SK-N-SH (cell line): Measurements from ENCODE around the gene HEPACAM. TPM values are rescaled to one million over a fixed set of nuclear protein-coding genes. Genes with fewer than 3 reads are reported as not detected.

Experiments used
- CTCF ChIA-PET: fragments of 300-600, 350-600 bp; formaldehyde crosslinking; extraction: SDS; loops from one replicate; lab custom pipeline; 2021; lab: Yijun Ruan, JAX
- POLR2A ChIA-PET: fragments of 350-600 bp; sonication (Branson Sonifier 250); formaldehyde crosslinking; extraction: SDS; loops from one replicate; lab custom pipeline; 2020; ENCODE audit warnings: antibody characterized with exemption, inconsistent platforms; lab: Yijun Ruan, JAX
- DNase-seq: peaks from one replicate; pipeline ENCODE4 v3.0.0; 2012
- H2AFZ ChIP-seq: fragments of 200-600 bp; sonication (generic); 2 replicates; pipeline ENCODE4 v1.8.1; 2016; ENCODE audit warnings: antibody characterized with exemption, mild to moderate bottlenecking, low read depth
- H3F3A ChIP-seq: fragments of 200-600 bp; sonication (generic); replicated peaks from 2 replicates; pipeline ENCODE3; 2016; ENCODE audit warnings: antibody characterized with exemption, mild to moderate bottlenecking; ENCODE audit not compliant: insufficient read depth
- H3K27ac ChIP-seq, 2 experiments: fragments of 200-500 bp in 1 of 2; fragments of 200-600 bp in 1 of 2; sonication (Bioruptor generic) in 1 of 2; sonication (generic), shearing (Covaris generic) in 1 of 2; 2 replicates each; pipeline versions ENCODE4 v1.5.1 to v1.6.1; 2014 to 2016; ENCODE audit warnings: low read depth in 2 of 2, inconsistent platforms in 1 of 2, low read length in 1 of 2, mild to moderate bottlenecking in 1 of 2, mixed read lengths in 1 of 2
- H3K27me3 ChIP-seq: fragments of 200-600 bp; sonication (generic), shearing (Covaris generic); 2 replicates; pipeline ENCODE4 v1.6.1; 2016; ENCODE audit warnings: mixed run types; ENCODE audit not compliant: insufficient read depth
- H3K36me3 ChIP-seq, 2 experiments: fragments of 200-500 bp in 1 of 2; fragments of 200-600 bp in 1 of 2; sonication (Bioruptor generic) in 1 of 2; sonication (generic) in 1 of 2; replicated peaks in 1 of 2; 2 replicates each; pipeline versions ENCODE3 to v1.5.1; 2014 to 2016; ENCODE audit warnings: low read length in 1 of 2, mild to moderate bottlenecking in 1 of 2; ENCODE audit not compliant: insufficient read depth in 2 of 2, control insufficient read depth in 1 of 2
- H3K4me1 ChIP-seq, 2 experiments: fragments of 200-500 bp in 1 of 2; fragments of 200-600 bp in 1 of 2; sonication (Bioruptor generic) in 1 of 2; sonication (generic), shearing (Covaris generic) in 1 of 2; 2 replicates each; pipeline versions ENCODE4 v1.5.1 to v1.6.1; 2014 to 2016; ENCODE audit warnings: low read depth in 1 of 2, low read length in 1 of 2, mixed run types in 1 of 2; ENCODE audit not compliant: insufficient read depth in 2 of 2, control insufficient read depth in 1 of 2
- H3K4me2 ChIP-seq: fragments of 200-600 bp; sonication (generic), shearing (Covaris generic); 2 replicates; pipeline ENCODE4 v1.6.1; 2017; ENCODE audit warnings: mixed run types
- H3K4me3 ChIP-seq, 2 experiments: fragments of 200-500 bp in 1 of 2; fragments of 200-600 bp in 1 of 2; sonication (Bioruptor generic) in 1 of 2; sonication (generic), shearing (Covaris generic) in 1 of 2; 2 replicates each; pipeline versions ENCODE4 v1.5.1 to v1.8.1; 2014 to 2016; ENCODE audit warnings: low read depth in 2 of 2, inconsistent platforms in 1 of 2, low read length in 1 of 2, mild to moderate bottlenecking in 1 of 2, mixed read lengths in 1 of 2, moderate library complexity in 1 of 2
- H3K79me2 ChIP-seq: fragments of 200-600 bp; sonication (generic); 2 replicates; pipeline ENCODE4 v1.8.1; 2017; ENCODE audit warnings: mild to moderate bottlenecking; ENCODE audit not compliant: insufficient read depth
- H3K9ac ChIP-seq: fragments of 200-600 bp; sonication (generic); 2 replicates; pipeline ENCODE4 v1.6.1; 2017; ENCODE audit warnings: mixed run types
- H3K9me2 ChIP-seq: fragments of 200-600 bp; sonication (generic); 2 replicates; pipeline ENCODE4 v1.6.1; 2017; ENCODE audit warnings: mixed run types
- H3K9me3 ChIP-seq: fragments of 200-600 bp; sonication (generic); 2 replicates; pipeline ENCODE4 v1.6.1; 2017; ENCODE audit warnings: mixed run types, mild to moderate bottlenecking, moderate library complexity
- H4K20me1 ChIP-seq: fragments of 200-600 bp; sonication (generic); 2 replicates; pipeline ENCODE4 v1.6.1; 2017; ENCODE audit warnings: mild to moderate bottlenecking, mixed run types; ENCODE audit not compliant: insufficient read depth
- CHD2 ChIP-seq: fragments of 150-350 bp; IDR thresholded peaks from 2 replicates; pipeline ENCODE4 v1.6.1; 2018; ENCODE audit warnings: low read length; ENCODE audit not compliant: partially characterized antibody
- ELF1 ChIP-seq: IDR thresholded peaks from 2 replicates; pipeline ENCODE4 v1.4.0; 2012
- FOSL2 ChIP-seq: IDR thresholded peaks from 2 replicates; pipeline ENCODE4 v1.4.0; 2012; ENCODE audit warnings: low read depth, mild to moderate bottlenecking, moderate library complexity, borderline replicate concordance
- NFIC ChIP-seq: IDR thresholded peaks from 2 replicates; pipeline ENCODE4 v1.4.0; 2012; ENCODE audit warnings: borderline replicate concordance
- NRF1 ChIP-seq: IDR thresholded peaks from 2 replicates; pipeline ENCODE4 v1.6.1; 2012; ENCODE audit warnings: low read depth, mild to moderate bottlenecking, low read length
- REST ChIP-seq: IDR thresholded peaks from 2 replicates; pipeline ENCODE4 v1.6.1; 2012; ENCODE audit warnings: mild to moderate bottlenecking, low read depth, low read length, moderate library complexity
- RFX5 ChIP-seq: IDR thresholded peaks from 2 replicates; pipeline ENCODE4 v1.6.1; 2012; ENCODE audit warnings: mild to moderate bottlenecking, improper control_type of control experiment, low read length
- TCF12 ChIP-seq: IDR thresholded peaks from 2 replicates; pipeline ENCODE4 v1.4.0; 2012
- USF1 ChIP-seq: IDR thresholded peaks from 2 replicates; pipeline ENCODE4 v1.4.0; 2012; ENCODE audit warnings: low read depth, borderline replicate concordance
- ZBTB33 ChIP-seq: IDR thresholded peaks from 2 replicates; pipeline ENCODE4 v1.4.0; 2012; ENCODE audit warnings: low read depth, borderline replicate concordance
- polyA plus RNA-seq, 3 experiments: library from polyadenylated mRNA; depleted of rRNA; stranded (reverse); fragments of >200 nt; gene quantifications; 2 replicates each; pipeline ENCODE4 v1.2.3, GENCODE V29; 2012
- TF ChIP-seq, protein P1 (sequence below): fragments of 200-600 bp; sonication (generic); IDR thresholded peaks from 2 replicates; pipeline ENCODE4 v1.6.1; 2017; ENCODE audit warnings: antibody characterized with exemption, mild to moderate bottlenecking, moderate library complexity
- TF ChIP-seq, protein P2 (sequence below): fragments of 150-350 bp; IDR thresholded peaks from 2 replicates; pipeline ENCODE4 v1.6.1; 2016; ENCODE audit warnings: mild to moderate bottlenecking, low read depth, low read length

The HEPACAM gene
- polyA plus RNA-seq, 1 of the 3 experiments (the other 2 are of a cell fraction) = not detected

GRCh38 chr11:124955035-124955434, 19.2 kb upstream of the HEPACAM start:
- no peaks in the 10 kb centered on the region for H3F3A ChIP-seq
- peak overlapping the region; percentile 84 to 86; a peak in 2 of 4 replicates for H3K4me3 ChIP-seq
- H3K4me2 ChIP-seq = peak overlapping the region; percentile 82
- peaks cover 5% of the 10 kb centered on the region; the same call in 1 of the 2 replicates for H3K79me2 ChIP-seq
- no peak overlapping the region for H3K27ac ChIP-seq
- CTCF ChIA-PET = interaction anchor here (1.2 to 2.7 kb wide), 3 partner anchors 20 to 88 kb away, joined by 4 to 16 read pairs (median 4); partner anchors contain the start of gene HEPACAM
- H3K27me3 ChIP-seq = no peaks in the 10 kb centered on the region
- H3K9me2 ChIP-seq = no peaks in the 10 kb centered on the region
- no peak for DNase-seq
- no peaks in the 10 kb centered on the region for H4K20me1 ChIP-seq
- no peaks in the 10 kb centered on the region for H3K9me3 ChIP-seq
- POLR2A ChIA-PET = interaction anchor here (2.3 kb wide), 1 partner anchor 79 kb away, joined by 15 read pairs; no protein-coding TSS in a partner anchor
- H2AFZ ChIP-seq = peak overlapping the region; percentile 99; the same call in 1 of the 2 replicates
- H3K9ac ChIP-seq = no peak overlapping the region
- H3K4me1 ChIP-seq = peaks cover 6 to 7% of the 10 kb centered on the region in 2 experiments; a peak in 3 of 4 replicates
- TF ChIP-seq FOSL2 = no peak
- no peak for TF ChIP-seq NFIC
- no peak for TF ChIP-seq REST
- TF ChIP-seq, protein P1, sequence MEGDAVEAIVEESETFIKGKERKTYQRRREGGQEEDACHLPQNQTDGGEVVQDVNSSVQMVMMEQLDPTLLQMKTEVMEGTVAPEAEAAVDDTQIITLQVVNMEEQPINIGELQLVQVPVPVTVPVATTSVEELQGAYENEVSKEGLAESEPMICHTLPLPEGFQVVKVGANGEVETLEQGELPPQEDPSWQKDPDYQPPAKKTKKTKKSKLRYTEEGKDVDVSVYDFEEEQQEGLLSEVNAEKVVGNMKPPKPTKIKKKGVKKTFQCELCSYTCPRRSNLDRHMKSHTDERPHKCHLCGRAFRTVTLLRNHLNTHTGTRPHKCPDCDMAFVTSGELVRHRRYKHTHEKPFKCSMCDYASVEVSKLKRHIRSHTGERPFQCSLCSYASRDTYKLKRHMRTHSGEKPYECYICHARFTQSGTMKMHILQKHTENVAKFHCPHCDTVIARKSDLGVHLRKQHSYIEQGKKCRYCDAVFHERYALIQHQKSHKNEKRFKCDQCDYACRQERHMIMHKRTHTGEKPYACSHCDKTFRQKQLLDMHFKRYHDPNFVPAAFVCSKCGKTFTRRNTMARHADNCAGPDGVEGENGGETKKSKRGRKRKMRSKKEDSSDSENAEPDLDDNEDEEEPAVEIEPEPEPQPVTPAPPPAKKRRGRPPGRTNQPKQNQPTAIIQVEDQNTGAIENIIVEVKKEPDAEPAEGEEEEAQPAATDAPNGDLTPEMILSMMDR = no peak
- TF ChIP-seq USF1 = no peak
- no peak for TF ChIP-seq TCF12
- TF ChIP-seq ZBTB33 = no peak
- TF ChIP-seq RFX5 = no peak
- no peak for TF ChIP-seq ELF1
- no peak for TF ChIP-seq NRF1
- no peak for TF ChIP-seq CHD2
- TF ChIP-seq, protein P2, sequence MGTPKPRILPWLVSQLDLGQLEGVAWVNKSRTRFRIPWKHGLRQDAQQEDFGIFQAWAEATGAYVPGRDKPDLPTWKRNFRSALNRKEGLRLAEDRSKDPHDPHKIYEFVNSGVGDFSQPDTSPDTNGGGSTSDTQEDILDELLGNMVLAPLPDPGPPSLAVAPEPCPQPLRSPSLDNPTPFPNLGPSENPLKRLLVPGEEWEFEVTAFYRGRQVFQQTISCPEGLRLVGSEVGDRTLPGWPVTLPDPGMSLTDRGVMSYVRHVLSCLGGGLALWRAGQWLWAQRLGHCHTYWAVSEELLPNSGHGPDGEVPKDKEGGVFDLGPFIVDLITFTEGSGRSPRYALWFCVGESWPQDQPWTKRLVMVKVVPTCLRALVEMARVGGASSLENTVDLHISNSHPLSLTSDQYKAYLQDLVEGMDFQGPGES = no peak
- TF ChIP-seq, all 33 proteins: peak for 0
- H3K36me3 ChIP-seq = no peaks in the 10 kb centered on the region
